IPS DF 19.7 (cell line): ENCODE results near the gene CHID1.

Experiments used
- DNase-seq: peaks from one replicate; pipeline ENCODE4 v3.0.0-alpha.2; 2013; ENCODE audit warnings: low read depth, low spot score

Gene CHID1

DNA sequence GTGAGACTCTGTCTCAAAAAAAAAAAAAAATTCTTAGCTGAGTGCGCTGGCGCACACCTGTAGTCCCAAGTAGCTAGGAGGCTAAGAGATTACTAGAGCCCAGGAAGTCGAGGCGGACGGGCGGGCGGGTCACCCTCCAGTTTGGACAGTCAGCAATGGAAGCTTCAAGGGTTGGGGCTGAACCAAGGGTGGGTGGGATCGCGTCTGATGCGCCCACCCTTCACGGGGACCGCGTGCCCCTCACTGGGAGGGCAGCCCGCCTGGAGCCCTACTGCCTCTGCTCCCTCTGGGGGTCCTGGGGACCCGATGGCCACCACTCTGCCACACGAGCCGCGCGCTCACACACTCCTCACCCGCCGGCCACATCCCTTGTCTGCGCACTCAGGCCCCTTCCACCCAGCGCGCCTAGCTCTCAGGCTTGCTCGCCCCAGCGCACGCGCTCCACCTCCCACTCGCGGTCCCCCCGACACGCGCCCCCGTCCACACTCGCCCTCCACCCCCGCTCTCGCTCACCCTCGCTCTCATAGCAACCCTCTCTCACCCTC is 494 bp downstream of the CHID1 start:
- no peak for DNase-seq

DNA sequence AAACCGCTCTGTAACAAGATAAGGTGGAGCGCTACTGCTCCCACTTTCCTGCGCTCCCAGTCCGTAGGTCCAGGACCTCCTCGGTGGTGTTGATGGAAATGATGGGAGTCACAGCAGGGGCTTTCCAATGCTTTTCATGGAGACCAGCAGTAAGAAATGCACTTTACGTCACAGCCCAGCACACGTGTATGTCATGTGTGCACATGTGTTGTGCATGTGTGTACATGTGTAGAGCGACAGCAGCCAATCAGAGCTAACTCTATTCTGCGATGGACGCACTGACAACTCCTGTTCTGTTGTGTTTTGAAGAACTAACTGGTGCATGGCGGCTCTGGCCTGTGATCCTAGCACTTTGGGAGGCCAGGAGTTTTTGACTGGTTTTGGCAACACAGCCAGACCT is 1.2 kb downstream of the CHID1 start:
- DNase-seq: no peak

DNA sequence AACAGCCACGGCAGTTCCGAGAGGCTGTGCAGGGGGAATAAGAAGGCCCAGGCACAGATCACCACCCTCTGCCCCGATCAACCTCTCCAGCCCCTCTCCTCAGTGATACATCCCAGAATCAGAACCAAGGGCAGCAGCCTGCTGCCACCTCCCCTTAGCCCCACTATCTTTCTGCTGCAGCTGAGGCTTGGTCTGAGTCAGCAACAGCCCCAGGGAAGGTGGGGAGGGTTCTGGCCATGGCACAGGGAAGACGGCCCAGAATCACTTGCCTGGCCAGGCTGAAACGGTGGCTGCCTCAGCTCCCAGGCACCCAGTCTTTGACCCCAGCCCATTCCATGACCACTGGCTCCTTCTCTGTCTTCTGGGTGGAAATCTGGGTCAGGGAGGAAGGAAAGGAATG is 2.3 kb downstream of the CHID1 start:
- no peak for DNase-seq

DNA sequence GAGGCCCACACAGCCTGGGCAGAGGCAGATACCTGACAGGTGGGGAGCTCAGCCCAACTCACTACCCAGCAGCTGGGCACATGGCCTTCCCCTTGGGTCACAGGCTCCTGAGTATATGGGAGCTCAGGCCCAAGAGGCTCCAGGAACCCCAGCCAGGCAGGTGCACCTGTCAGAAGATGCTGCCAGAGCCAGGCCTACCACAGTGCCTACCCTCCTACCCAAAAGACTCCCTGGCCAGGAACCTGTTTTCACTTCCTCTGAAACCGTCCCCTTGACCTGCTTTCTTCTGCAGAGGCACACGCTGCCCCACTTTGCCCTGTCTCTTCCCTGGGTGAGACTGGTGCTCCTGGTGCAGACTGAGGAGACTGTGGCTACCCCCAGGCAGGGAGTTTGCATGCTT is 2.9 kb downstream of the CHID1 start:
- no peak for DNase-seq

DNA sequence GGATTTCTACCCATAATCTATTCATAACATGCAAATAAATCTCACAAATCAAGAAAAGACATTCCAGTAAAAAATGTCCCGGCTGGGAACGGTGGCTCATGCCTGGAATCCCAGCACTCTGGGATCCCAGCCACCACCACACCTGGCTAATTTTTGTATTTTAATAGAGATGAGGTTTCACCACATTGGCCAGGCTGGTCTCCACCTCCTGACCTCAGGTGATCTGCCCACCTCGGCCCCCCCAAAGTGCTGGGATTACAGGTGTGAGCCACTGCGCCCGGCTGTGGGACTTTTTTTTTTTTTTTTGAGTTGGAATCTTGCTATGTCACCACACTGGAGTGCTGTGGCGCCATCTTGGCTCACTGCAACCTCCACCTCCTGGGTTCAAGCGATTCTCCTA is 4.7 kb downstream of the CHID1 start:
- no peak for DNase-seq

DNA sequence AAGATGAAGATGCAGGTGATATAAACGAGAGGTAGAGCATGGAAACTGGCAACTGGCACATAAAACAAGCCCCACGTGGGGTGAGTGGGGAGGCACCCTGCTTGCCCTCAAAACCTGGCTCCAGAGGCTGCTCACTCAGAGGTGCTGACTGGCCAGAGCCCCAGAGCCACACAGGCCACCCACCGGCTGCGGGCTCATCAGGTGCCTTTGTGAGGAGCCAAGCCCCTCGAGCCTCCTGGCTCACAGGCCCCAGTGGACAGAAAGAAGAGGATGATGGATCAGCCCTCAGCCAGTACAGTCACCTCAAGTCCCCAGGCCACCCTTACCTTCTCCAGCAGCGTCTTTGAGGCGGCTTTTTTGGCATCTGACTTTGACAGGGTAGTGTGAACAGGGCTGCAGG is 6.2 kb downstream of the CHID1 start:
- no peak for DNase-seq

DNA sequence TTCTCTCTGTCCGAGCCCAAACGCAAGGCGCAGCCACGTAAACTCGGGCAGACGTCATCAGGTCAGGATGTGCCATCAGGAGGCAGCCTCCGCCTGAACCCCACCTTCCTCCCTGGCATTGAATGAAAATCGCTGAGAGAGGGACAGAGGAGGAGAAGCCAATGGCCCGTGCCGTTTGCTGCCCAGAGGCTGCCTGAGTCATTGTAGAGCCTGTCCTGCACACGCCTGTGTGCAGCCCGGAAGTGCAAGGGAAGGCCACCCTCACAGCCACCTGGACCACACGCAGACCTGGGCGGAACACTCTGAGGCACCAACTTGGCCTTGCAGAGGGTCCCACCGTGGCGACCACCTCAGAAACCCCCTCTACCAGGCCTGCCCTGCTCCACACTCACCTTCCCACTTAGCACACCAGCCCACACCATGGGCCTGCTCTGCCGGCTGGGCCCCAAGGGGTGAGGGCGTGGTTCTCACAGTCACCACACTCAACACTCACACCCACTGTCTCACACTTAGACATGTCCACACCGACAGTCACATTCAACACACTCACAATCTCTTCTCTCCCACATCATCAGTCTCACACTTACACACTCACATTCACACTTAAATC is 9.1 kb downstream of the CHID1 start:
- DNase-seq: no peak

DNA sequence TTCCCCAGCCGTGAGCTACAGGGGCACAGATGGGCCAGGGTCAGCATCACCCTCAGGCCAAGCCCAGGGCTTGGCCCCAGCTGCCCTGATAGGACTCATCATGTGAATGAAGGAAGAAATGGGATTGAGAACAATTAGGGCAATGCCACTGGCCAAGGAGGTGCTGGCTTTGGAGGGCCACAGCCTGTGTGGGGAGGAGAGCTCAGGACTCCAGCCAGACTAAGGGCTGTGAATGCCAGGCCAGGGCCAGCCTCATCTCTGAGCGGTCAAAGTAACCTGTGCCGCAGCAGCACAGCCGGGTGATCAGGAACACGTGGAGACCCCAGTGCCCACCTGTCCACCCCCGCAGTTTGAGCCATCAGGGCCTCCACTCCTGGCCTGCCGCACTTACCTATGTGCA is 10.1 kb downstream of the CHID1 start:
- DNase-seq: no peak

DNA sequence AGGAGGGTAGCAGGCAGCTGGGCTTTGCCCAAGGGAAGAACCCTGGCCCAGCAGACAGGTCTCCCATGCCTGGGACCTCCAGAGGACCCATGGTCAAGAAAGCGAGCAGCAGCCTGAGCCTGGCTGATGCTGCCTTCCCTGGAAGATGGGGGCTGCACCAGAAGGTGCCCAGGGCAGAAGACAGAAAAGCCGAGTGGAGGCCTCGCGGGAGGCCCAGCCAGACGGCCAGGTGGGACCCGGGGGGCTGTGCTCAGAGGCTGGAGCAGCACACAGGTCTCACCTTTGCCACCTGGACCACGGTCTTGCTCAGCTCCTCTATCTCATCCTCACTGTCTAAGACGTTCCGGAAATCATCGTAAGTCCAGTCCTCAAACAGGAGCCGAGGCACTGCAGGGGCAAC is 10.9 kb downstream of the CHID1 start:
- no peak for DNase-seq

DNA sequence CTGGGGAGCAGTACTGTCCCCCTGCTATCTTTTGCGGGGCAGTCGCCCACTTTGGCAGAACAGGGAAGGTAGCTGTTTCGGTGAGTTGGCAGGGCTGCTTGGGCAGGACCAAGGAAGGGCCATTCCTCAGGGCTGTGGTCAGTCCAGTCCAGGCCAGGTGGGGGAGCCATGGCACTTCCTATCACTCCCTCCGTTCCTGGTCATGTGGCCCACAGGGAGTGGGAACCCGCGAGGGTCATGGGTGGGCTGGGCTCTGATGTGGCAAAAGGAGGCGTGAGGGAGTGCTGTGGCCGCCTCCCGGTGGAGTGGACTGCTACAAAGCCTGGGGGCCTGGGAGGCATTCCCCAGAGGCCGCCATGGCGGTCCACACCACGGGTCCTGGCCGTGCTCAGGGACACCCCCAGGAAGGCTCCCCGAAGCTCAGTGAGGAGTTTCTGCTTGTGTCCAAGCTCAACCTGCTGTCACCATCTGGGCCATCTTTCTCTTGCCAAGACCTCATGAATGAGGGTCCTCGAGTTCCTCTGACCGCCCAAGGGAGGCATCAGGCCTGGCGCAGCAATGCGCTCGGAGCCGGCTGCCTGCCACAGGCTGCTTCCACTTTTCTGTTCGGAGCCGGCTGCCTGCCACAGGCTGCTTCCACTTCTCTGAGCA is 11.9 kb downstream of the CHID1 start:
- no peak for DNase-seq

DNA sequence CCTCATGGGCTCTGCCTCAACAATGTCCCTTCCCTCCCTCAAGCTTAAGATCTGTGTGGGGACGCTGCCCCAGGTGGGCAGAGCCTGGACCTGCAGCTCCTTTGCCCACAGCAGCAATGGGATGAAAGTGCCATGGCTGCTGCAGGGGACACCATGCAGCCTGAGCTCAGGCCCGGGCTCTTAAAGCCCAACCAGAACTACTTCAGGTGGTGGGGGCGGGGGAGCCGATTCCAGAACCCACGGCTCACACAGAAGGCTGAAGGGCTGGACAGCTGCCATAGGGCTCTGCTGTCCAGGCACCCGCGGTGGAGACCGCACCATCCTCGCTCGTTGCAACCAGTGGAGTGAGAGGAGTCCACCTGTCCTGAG is 12.5 kb downstream of the CHID1 start:
- no peak for DNase-seq

DNA sequence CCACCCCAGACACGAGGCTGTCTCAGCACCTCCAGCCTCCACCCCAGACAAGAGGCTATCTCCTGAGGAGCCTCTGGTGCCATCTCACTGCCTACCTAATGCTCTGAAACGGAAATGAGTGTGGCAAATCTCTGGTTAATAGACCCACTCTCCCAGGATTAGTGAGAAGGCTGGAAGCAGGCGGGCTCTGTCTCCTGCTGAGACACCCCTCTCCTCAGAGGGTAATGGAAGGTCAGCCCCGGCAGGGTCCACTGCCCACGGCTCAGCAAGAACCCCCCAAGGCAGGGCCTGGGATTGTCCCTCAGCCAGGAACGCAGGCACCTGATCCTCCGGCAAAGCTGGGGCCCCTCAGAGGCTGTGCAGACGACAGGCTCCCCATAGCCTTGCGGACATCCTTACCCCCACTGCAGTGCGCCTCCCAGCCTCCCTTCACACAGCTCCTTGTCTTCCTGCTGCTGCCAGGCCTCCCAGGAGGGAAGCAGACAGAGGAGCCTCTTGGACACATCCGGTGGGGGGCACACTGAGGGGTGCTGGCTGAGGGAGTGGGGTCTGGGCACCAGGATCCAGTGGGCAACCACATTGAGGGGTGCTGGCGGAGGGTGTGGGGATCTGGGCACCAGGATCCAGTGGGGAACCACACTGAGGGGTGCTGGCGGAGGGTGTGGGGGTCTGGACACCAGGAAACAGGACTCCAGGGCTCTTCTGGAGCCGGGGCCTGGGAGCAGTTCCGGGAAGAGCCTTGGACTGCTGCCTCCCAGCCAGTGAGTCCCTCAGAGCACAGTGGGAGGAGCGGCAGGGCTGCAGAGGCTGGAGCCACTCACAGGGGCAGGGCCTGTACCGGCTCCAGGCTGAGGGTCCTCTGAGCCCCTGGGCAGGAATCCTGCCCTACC is 13.1 kb downstream of the CHID1 start:
- DNase-seq: no peak

DNA sequence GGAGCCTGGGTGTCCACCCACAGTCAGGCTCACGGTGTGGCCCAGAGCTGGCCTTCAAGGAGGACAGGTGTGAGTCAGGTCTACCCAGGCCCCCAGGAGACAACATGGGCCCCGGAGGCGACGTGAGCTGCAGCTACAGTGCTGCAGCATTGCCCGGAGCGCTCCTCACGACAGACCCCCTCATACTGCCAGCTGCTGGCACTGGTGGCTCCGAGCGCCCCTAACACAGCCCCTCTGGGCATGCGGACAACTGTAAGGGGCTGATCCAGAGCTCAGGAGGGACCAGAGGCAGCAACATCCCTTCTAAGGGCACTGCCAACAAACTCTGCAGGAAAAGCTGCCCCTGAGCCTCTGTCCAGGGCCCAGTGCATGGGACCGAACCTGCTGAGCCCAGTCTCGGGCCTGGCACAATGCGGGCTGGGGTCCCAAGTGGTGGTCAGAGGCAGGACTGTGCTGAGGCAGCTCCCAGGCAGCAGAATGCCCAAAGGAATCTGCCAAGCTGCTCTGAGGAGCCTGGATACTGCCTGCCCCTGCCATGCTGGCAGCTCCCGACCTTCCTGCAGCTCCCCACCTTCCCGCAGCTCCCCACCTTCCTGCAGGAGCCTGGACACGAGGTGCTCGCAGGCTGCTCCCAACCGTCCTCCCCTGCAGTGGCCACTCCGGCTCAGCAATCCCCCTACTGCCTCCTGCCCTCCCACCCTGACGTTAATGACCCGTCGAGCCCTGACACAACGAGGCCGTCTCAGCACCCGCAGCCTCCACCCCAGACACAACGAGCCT is 15.1 kb downstream of the CHID1 start:
- DNase-seq: no peak

DNA sequence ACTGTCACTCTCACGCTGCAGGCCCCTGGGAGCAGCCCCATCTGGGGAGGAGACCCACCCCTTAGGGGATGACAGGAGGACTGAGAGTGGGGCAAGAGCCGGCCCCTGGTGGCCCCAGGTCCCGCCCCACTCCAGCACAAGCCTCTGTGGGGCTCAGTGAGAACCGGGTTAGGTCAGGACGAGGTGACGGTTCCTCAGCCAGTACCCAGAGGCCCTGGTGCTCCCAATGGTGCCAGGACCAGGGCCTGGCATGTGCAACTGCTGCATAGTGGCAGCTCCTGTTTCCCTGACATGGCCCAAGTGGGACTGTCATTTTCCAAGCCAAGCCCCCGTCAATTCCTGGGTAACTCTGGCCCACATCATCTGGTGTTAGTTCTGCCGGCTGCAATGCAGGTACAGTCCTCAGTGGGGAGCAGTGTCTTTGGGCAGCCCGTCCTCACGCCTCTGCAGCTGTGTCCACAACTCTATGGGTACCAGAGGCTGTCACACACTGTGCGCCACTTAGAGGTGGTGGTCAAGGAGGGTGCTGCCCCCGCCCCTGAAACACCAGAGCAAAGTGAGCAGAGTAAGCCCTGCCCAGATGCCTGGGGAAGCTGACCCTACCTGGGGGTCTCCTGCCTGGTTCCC is 15.9 kb downstream of the CHID1 start:
- no peak for DNase-seq

DNA sequence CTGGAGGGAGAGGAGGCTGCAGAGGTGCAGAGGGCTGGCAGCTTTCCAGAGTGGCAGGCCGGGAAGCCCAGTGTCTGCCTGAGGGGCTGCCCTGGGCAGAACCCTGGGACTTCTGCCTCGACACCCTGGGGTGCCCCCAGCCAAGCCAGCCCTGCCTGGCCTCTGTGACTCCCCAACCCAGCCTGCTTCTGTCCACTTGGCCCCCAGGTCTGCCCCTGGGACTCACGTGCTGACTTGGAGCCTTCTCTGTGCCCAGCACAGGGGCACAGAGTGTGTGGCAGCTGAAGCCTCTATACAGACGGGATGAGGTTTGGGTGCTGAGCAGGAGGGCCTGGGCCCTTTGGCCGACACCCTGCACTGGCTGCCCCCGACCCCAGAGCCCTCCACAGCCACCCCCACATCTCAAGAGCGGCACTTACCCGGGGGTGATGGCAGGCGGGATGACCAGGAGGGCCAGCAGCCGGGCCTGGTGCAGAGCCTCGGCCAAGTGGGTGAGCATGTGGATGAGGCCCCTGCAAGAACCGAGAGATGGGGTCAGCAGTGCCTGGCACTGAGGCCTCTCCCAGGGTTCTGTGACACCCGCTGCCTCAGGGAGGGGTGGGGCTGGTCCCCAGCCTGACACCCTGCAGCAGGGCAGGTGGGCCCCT is 17.5 kb downstream of the CHID1 start:
- no peak for DNase-seq

DNA sequence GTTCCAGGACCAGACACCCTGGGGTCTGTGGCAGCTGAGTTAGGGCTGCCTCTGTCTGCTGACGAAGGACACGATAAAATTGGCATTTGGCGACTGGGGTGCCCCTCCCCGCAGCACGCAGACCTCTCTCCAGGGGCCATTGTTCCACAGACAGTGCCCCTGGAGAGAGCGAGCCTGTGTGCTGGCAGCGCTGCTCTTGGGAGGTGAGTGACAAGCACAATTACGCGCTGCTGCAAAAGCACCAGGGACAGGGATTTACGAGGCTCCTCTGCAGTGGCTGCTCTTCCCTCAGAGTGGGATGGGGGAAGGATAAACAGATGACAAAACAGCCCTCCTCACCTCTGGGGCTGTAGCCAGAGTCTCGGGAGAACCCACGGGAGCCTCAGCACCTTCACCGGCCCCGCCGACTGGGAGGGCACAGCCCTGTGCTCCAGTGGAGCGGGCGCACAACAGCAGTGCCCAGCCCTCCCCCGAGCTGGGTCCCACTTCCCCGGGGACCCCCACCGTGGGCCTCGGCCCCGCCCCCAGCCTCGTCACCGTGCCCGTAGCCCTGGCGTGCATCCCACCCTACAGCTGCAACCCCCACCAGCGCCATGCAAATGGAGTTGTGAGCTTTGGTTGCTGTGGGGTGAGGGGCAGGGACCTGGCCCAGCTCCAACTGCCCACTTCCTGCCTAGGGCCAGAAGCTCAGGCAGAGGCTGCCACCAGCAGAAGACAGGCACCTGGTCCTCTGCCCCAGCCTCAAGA is 19.6 kb downstream of the CHID1 start:
- no peak for DNase-seq

DNA sequence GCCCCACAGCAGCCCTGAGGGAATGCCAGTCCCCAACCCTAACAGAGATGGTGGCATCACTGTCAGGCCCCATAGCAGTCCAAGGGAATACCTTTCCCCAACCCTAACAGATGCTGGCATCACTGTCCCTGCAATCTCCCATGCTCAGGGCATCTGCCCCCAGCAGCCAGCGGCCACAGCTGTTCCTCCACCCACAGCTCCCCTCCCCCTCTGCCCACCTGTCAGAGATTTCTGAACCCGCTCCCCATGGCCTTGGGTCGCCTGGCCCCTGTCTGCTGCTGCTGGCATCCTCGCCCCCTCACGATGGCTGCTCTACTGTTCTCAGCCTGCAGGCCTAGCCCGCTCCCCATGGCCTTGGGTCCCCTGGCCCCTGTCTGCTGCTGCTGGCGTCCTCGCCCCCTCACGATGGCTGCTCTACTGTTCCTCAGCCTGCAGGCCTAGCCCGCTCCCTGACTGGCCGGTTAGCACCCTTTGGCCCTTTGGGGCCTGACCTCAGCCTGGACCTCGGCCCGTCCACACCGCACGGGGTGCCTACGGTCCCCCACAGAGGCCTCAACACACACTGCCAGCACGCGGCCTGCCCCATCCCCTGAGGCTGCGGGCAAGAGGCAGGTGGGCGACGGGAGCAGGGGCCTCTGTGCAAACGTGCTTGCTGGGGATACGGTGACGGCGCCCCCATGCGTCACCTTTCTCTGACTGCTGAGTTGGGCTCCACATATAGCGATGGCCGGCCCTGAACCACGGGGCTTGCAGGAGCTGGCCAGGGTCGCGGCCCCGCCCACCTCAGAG is 20.7 kb downstream of the CHID1 start:
- no peak for DNase-seq

DNA sequence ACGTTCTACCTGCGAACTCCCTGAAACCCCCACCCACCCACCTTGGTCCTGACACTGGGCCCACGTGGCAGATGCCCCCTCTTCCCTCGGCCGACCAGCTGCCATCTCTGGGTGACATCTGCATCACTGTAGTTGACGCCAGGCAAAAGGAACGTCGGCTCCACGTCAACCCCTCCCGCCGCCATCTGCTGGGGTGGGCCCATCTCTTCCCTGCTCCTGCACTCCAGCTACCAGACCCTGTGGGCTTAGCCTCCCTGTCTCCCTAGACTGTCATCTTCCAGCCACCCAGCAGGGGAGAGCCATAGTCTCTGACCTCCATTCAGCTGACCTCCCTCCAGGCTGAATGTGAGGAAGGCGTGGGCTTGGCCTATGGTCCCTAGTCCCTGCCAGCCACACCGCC is 21.4 kb downstream of the CHID1 start:
- DNase-seq: no peak
